Psoas muscle (tissue), 8 donors: ENCODE measurements around the gene SFXN3. TPM values are rescaled to one million over a fixed set of nuclear protein-coding genes. Genes with fewer than 3 reads are reported as not detected.

ENCODE experiments used
- ATAC-seq, 4 donors: fragments of 200-7000 bp; cut with Tn5 transposase; one replicate each; pipeline ENCODE4 v1.9.1; 2020; ENCODE audit warnings: moderate library complexity in 3 of 4, mild to moderate bottlenecking in 2 of 4
- DNase-seq, 2 donors: peaks; one replicate each; pipeline ENCODE4 v3.0.0-alpha.2; 2020
- H3K27ac ChIP-seq: fragments of 200-600 bp; one replicate; pipeline ENCODE4 v1.8.0; 2022
- H3K27me3 ChIP-seq, 3 donors: fragments of 200-600 bp in 1 of 3; one replicate each; pipeline versions ENCODE4 v1.6.1 to v1.8.0; 2013 to 2022; ENCODE audit warnings: low read length in 2 of 3, mild to moderate bottlenecking in 2 of 3, moderate library complexity in 1 of 3; ENCODE audit not compliant: insufficient read depth in 3 of 3
- H3K36me3 ChIP-seq, 2 donors: fragments of 200-600 bp in 1 of 2; one replicate each; pipeline versions ENCODE4 v1.6.1 to v1.8.0; 2013 to 2022; ENCODE audit warnings: low read depth in 1 of 2, mild to moderate bottlenecking in 1 of 2, moderate library complexity in 1 of 2; ENCODE audit not compliant: insufficient read depth in 1 of 2
- H3K4me1 ChIP-seq: fragments of 200-600 bp; one replicate; pipeline ENCODE4 v1.8.0; 2022
- H3K4me3 ChIP-seq: fragments of 200-600 bp; one replicate; pipeline ENCODE4 v1.8.0; 2022; ENCODE audit warnings: mild to moderate bottlenecking
- H3K9me3 ChIP-seq: fragments of 200-600 bp; one replicate; pipeline ENCODE4 v1.8.0; 2022
- WGBS, 3 donors: extraction: QIAGEN DNeasy Blood & Tissue Kit; methylation state at CpG; one replicate each; pipeline versions ENCODE4 v1.1.6 to v1.1.7; 2013; 5-methylcytosine and 5-hydroxymethylcytosine counted together
- intact Hi-C, 2 donors: fragments of 100-400 bp; cut with DNase I; formaldehyde crosslinking; loops; one replicate each; pipeline versions ENCODE4 v1.11.0 to v1.14.2; 2022
- polyA plus RNA-seq, 3 donors: library from polyadenylated mRNA; stranded (reverse); fragments of 200-250 nt; gene quantifications; one replicate each; pipeline ENCODE4 v1.2.3, GENCODE V29; 2013
- total RNA-seq, 4 donors: library from RNA; stranded (reverse); fragmentation: NEBNext Ultra II Directional in 2 of 4; extraction: Animal tissue kit (Norgen Biotek cat#: 25700) in 2 of 4; gene quantifications; one replicate each; pipeline versions ENCODE4 v1.2.1 to v1.2.4, GENCODE V29; 2021 to 2023
- TF ChIP-seq, protein P1 (sequence below): fragments of 200-600 bp; IDR thresholded peaks from one replicate; pipeline ENCODE4 v1.8.0; 2022; ENCODE audit warnings: antibody characterized with exemption
- donor health status: healthy with polysubstance abuse.
- donor health status: DM: no; HTN: no; CAD: no; lungs with moderate emphysema.
- donor health status: Bipolar disorder and iron deficiency.
- donor health status: healthy.
- donor health status: DM: yes; HTN: yes; CAD: no.
- donor health status: DM: no; HTN: no; CAD: no.
- donor health status: DM: no; HTN: no; CAD: no.
- donor health status: DM: yes; HTN: yes; CAD: no.

SFXN3 gene
- total and polyA plus RNA-seq, 7 donors = 3.2 to 7.0 (median 4.9) TPM

DNA sequence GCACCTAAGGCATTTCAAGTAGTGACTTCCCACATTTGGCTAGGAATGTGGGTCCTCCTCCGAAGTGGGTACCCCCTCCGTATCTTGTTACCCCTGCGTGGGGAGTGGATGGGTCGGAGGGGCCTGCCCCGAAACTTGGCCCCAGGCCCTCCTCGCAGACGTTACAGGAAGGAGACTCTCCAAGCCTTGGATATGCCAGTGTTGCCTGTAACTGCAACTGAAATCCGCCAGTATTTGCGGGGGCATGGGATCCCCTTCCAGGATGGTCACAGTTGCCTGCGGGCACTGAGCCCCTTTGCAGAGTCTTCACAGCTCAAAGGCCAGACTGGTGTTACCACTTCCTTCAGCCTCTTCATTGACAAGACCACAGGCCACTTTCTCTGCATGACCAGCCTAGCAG is 42.9 kb upstream of the SFXN3 start:
- H3K36me3 ChIP-seq = peaks cover 0 to 74% of the 10 kb centered on the region in 2 donors

DNA sequence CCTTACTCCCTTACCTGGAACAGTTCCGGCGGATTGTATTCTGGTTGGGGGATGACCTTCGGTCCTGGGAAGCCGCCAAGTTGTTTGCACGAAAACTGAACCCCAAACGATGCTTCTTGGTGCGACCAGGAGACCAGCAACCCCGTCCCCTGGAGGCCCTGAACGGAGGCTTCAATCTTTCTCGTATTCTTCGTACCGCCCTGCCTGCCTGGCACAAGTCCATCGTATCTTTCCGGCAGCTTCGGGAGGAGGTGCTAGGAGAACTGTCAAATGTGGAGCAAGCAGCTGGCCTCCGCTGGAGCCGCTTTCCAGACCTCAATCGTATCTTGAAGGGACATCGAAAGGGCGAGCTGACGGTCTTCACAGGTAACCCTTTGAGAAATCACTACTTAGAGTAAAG is 41.9 kb upstream of the SFXN3 start:
- no peak overlapping the region for H3K27ac ChIP-seq
- ATAC-seq = no peak
- no peaks in the 10 kb centered on the region for H3K27me3 ChIP-seq
- H3K4me3 ChIP-seq = peak overlapping the region; percentile 22
- no peak for DNase-seq
- WGBS, 3 donors = 84 to 85% (median 85%) methylated on average over 21 of the region's 21 CpGs
- intact Hi-C loops = no loop called here
- H3K36me3 ChIP-seq = peaks cover 6 to 75% of the 10 kb centered on the region in 2 donors
- TF ChIP-seq, protein P1, sequence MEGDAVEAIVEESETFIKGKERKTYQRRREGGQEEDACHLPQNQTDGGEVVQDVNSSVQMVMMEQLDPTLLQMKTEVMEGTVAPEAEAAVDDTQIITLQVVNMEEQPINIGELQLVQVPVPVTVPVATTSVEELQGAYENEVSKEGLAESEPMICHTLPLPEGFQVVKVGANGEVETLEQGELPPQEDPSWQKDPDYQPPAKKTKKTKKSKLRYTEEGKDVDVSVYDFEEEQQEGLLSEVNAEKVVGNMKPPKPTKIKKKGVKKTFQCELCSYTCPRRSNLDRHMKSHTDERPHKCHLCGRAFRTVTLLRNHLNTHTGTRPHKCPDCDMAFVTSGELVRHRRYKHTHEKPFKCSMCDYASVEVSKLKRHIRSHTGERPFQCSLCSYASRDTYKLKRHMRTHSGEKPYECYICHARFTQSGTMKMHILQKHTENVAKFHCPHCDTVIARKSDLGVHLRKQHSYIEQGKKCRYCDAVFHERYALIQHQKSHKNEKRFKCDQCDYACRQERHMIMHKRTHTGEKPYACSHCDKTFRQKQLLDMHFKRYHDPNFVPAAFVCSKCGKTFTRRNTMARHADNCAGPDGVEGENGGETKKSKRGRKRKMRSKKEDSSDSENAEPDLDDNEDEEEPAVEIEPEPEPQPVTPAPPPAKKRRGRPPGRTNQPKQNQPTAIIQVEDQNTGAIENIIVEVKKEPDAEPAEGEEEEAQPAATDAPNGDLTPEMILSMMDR = no peak
- H3K4me1 ChIP-seq = peaks cover 31% of the 10 kb centered on the region
- no peaks in the 10 kb centered on the region for H3K9me3 ChIP-seq

More for the DNA sequence above, 42.9 kb upstream of the SFXN3 start:
- H3K27me3 ChIP-seq = no peaks in the 10 kb centered on the region
- intact Hi-C loops = no loop called here
- no peaks in the 10 kb centered on the region for H3K9me3 ChIP-seq
- ATAC-seq (no peak), DNase-seq (peak in 1 of 2 donors; percentile 41)
- H3K27ac ChIP-seq = peak overlapping the region; percentile 80
- TF ChIP-seq, protein P1 = no peak
- WGBS, 3 donors = 54 to 57% (median 57%) methylated on average over 10 of the region's 10 CpGs
- H3K4me1 ChIP-seq = peaks cover 31% of the 10 kb centered on the region
- peak overlapping the region; percentile 76 for H3K4me3 ChIP-seq

DNA sequence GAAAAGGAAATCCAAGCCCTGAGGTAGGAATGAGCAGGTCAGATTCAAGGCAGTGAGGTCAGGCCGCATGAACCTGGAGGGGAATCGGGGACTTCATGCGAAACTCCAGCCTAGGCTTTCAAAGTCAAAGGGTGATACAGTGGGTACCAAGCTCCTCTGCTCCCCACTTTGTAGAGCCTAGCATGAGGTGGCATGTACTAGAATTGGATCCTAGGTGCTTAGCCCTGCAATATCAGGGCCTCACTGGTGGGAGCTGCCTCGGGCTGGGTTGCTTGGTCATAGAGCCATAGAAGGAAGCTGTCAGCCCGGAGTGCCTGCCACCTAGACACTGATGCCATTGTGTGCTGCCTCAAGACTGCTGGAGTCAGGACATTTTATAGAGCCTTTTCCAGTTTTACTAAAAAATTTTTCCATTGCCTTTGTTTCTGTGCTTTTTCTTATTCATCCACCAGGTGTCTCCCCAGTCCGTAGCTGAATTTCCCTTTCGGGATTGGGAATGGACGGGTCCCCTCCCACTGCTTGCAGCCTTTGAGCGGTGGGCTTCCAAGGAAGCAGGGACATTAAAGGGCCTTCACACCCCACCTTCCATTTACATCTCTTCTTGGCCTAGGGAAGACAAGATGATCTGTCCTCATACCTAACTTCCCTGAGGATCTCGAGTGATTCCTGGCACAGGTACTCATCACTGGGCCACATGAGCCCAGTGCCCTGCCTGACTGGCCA is 36.9 kb upstream of the SFXN3 start:
- Histone ChIP-seq H3K9me3 (no peaks in the 10 kb centered on the region), H3K4me1 (peaks cover 16% of the 10 kb centered on the region), H3K27me3 (no peaks in the 10 kb centered on the region), H3K36me3 (peaks cover 6 to 55% of the 10 kb centered on the region in 2 donors), H3K27ac (no peak overlapping the region), H3K4me3 (no peak overlapping the region)
- TF ChIP-seq, protein P1 = peak; percentile 74
- DNase-seq (no peak), ATAC-seq (no peak)
- intact Hi-C loops = loop anchor here in 1 of 2 donors (2.0 kb wide), 1 partner anchor 21 kb away; no protein-coding TSS in a partner anchor
- WGBS, 3 donors = 46 to 56% (median 51%) methylated on average over 10 of the region's 10 CpGs

DNA sequence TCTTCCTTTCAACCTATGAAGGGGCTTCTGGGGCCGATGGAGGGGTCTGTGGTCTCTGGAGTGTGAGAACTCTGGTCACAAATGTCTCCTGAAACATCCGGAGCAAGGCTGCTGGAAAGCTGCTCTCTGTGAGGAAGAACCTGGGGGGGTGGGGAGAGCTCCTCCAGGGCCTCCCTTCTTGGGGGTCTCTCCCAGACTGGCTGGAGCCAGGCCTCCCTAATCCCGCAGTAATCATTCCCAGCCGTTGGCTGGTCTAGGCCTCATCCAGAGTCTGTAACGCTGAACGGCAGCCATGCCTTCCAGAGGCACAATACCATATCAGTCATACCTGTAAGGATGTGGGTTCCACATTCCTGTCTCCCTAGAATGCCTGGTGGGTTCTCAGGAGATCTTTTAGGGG is 35.9 kb upstream of the SFXN3 start:
- intact Hi-C loops = loop anchor here (1.0 to 2.0 kb wide), 2 partner anchors 19 to 20 kb away; no protein-coding TSS in a partner anchor
- H3K27ac ChIP-seq = no peak overlapping the region
- no peaks in the 10 kb centered on the region for H3K27me3 ChIP-seq
- TF ChIP-seq, protein P1 = no peak
- H3K4me3 ChIP-seq = no peak overlapping the region
- peaks cover 8% of the 10 kb centered on the region for H3K4me1 ChIP-seq
- peaks cover 6 to 44% of the 10 kb centered on the region in 2 donors for H3K36me3 ChIP-seq
- no peaks in the 10 kb centered on the region for H3K9me3 ChIP-seq
- DNase-seq (no peak), ATAC-seq (no peak)
- WGBS, 3 donors = 46 to 63% (median 46%) methylated on average over 6 of the region's 6 CpGs
